Upper lobe of left lung (tissue), 6 donors: Measurements from ENCODE around the gene BTNL3. TPM values are rescaled to one million over a fixed set of nuclear protein-coding genes. Genes with fewer than 3 reads are reported as not detected.
"Not testable (repeated sequence)": the region's sequence is repeated elsewhere in the genome, so short reads cannot be mapped to it uniquely, and the experiment has no call there.

ENCODE experiments used
- ATAC-seq, 2 donors: fragments of 200-7000 bp; cut with Tn5 transposase; one replicate each; pipeline ENCODE4 v1.9.1; 2022; ENCODE audit warnings: mild to moderate bottlenecking in 2 of 2, moderate library complexity in 2 of 2; ENCODE audit not compliant: low FRiP score in 2 of 2
- DNase-seq, 2 donors: peaks; one replicate each; pipeline ENCODE4 v3.0.0-alpha.2; 2019 to 2020
- H3K27ac ChIP-seq, 4 donors: fragments of 200-600 bp; sonication (generic); one replicate each; pipeline ENCODE4 v1.5.1; 2016 to 2019
- H3K27me3 ChIP-seq, 4 donors: fragments of 200-600 bp; sonication (generic); one replicate each; pipeline ENCODE4 v1.5.1; 2017 to 2019
- H3K36me3 ChIP-seq, 4 donors: fragments of 200-600 bp; sonication (generic); one replicate each; pipeline ENCODE4 v1.5.1; 2016 to 2019
- H3K4me1 ChIP-seq, 4 donors: fragments of 200-600 bp; sonication (generic); one replicate each; pipeline ENCODE4 v1.5.1; 2018 to 2019
- H3K4me3 ChIP-seq, 4 donors: fragments of 200-600 bp; sonication (generic); one replicate each; pipeline ENCODE4 v1.5.1; 2017 to 2019; ENCODE audit warnings: mild to moderate bottlenecking in 2 of 4, moderate library complexity in 1 of 4
- H3K9me3 ChIP-seq, 4 donors: fragments of 200-600 bp; sonication (generic); one replicate each; pipeline ENCODE4 v1.5.1; 2018 to 2019
- CTCF ChIP-seq, 6 experiments: fragments of 450-650 bp in 4 of 6; fragments of 200-600 bp in 2 of 6; sonication (generic) in 2 of 6; IDR thresholded peaks; one replicate each; pipeline ENCODE4 v1.5.1; 2016 to 2019; ENCODE audit warnings: antibody characterized with exemption in 6 of 6
- EP300 ChIP-seq, 4 donors: sonication (generic); formaldehyde crosslinking; IDR thresholded peaks; one replicate each; pipeline ENCODE4 v1.5.1; 2017; ENCODE audit warnings: antibody characterized with exemption in 4 of 4, control low read depth in 2 of 4
- POLR2A ChIP-seq, 4 donors: fragments of 450-650 bp; IDR thresholded peaks; one replicate each; pipeline ENCODE4 v1.5.1; 2016 to 2017; ENCODE audit warnings: antibody characterized with exemption in 4 of 4, mild to moderate bottlenecking in 2 of 4
- POLR2AphosphoS5 ChIP-seq, 2 donors: sonication (generic); formaldehyde crosslinking; IDR thresholded peaks; one replicate each; pipeline ENCODE4 v1.5.1; 2017; ENCODE audit warnings: antibody characterized with exemption in 2 of 2
- WGBS, 2 donors: methylation state at CpG; one replicate each; pipeline ENCODE4 v1.1.5; 2017 to 2018; 5-methylcytosine and 5-hydroxymethylcytosine counted together
- total RNA-seq, 6 donors: library from RNA; depleted of rRNA in 4 of 6; stranded (reverse); fragments of >200 nt in 4 of 6; gene quantifications; one replicate each; pipeline versions ENCODE4 v1.1.0 to v1.2.1, GENCODE V29; 2016 to 2021
- donor health status: DM: no; HTN: no; CAD: no; lungs with moderate emphysema.
- donor health status: DM: no; HTN: yes; CAD: no; lungs with severe emphysema.

The BTNL3 gene
- total RNA-seq, 6 donors from 2014 or later: 0.57 to 0.79 (median 0.61) TPM; not detected in 3

DNA sequence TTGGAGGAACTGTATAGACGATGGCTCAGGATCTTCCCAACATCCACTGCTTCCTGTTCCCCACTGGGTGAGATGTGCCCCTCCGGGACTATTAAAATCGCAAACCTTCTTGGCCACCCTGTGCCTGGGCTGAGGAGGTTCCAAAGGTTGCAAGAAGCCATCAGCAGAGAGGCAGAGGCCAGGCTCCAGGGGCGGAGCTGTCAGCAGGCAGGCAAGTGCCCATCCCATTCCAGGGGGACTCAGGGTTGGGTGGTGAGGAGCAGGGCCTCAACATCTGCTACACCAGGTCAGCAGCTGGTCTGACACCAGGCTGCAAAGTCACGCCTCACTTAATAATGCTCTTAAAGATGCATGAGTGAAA is 2.2 kb downstream of the BTNL3 start:
- TF ChIP-seq POLR2AphosphoS5 (IDR thresholded peaks at IDR 0.05): no peak
- no peak for TF ChIP-seq CTCF (IDR thresholded peaks at IDR 0.05)
- no peak for TF ChIP-seq EP300 (IDR thresholded peaks at IDR 0.05)
- TF ChIP-seq POLR2A (IDR thresholded peaks at IDR 0.05): no peak
- Histone ChIP-seq H3K9me3 (no peaks in the 10 kb centered on the region), H3K27me3 (no peaks in the 10 kb centered on the region), H3K4me3 (no peak overlapping the region), H3K4me1 (no peaks in the 10 kb centered on the region), H3K27ac (no peak overlapping the region), H3K36me3 (no peaks in the 10 kb centered on the region)
- ATAC-seq (no peak), DNase-seq (no peak)
- WGBS, 2 donors: 85 to 100% methylated on average over 1 to 5 of the region's 5 CpGs

DNA sequence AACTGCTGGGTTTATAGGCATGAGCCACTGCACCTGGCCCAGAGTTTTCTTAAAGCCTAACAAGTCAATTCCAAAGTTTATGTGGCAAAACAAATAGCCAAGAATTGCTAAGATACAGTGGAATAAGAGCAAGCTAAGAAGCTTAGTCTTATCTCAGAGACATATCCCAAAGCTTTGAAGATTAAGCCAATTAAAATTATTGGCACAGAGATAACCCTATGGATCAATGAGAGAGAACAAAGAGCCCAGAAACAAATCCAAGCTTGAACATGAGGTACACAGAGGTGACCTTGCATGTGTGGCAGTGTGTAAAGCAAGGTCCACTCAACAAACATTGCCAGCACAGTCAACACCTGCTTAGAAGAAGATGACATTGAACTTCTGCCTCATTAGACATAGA is 13.3 kb downstream of the BTNL3 start:
- TF ChIP-seq EP300 (IDR thresholded peaks at IDR 0.05) (no peak), POLR2AphosphoS5 (IDR thresholded peaks at IDR 0.05) (no peak), POLR2A (IDR thresholded peaks at IDR 0.05) (no peak), CTCF (IDR thresholded peaks at IDR 0.05) (no peak)
- Histone ChIP-seq H3K27ac (no peak overlapping the region), H3K9me3 (no peaks in the 10 kb centered on the region), H3K4me3 (no peak overlapping the region), H3K27me3 (no peaks in the 10 kb centered on the region), H3K36me3 (no peaks in the 10 kb centered on the region), H3K4me1 (no peaks in the 10 kb centered on the region)
- no peak for DNase-seq
- no peak for ATAC-seq

DNA sequence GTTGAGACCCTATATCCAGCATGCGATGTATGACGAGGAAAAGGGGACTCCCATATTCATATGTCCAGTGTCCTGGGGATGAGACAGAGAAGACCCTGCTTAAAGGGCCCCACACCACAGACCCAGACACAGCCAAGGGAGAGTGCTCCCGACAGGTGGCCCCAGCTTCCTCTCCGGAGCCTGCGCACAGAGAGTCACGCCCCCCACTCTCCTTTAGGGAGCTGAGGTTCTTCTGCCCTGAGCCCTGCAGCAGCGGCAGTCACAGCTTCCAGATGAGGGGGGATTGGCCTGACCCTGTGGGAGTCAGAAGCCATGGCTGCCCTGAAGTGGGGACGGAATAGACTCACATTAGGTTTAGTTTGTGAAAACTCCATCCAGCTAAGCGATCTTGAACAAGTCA is 17.1 kb downstream of the BTNL3 start:
- no peak for TF ChIP-seq CTCF (IDR thresholded peaks at IDR 0.05)
- TF ChIP-seq POLR2A (IDR thresholded peaks at IDR 0.05): no peak
- TF ChIP-seq POLR2AphosphoS5 (IDR thresholded peaks at IDR 0.05): no peak
- TF ChIP-seq EP300 (IDR thresholded peaks at IDR 0.05): no peak
- Histone ChIP-seq H3K9me3 (no peaks in the 10 kb centered on the region), H3K27ac (no peak overlapping the region), H3K36me3 (no peaks in the 10 kb centered on the region), H3K4me3 (no peak overlapping the region), H3K27me3 (no peaks in the 10 kb centered on the region), H3K4me1 (no peaks in the 10 kb centered on the region)
- ATAC-seq: no peak
- WGBS, 2 donors: 79 to 91% methylated on average over 8 to 9 of the region's 9 CpGs
- no peak for DNase-seq

GRCh38 chr5:181008136-181008535 is 19.5 kb downstream of the BTNL3 start:
- no peaks in the 10 kb centered on the region for H3K36me3 ChIP-seq
- WGBS, 2 donors: 80 to 86% methylated on average over 5 to 6 of the region's 6 CpGs
- H3K4me3 ChIP-seq: no peak overlapping the region
- no peak for TF ChIP-seq CTCF (IDR thresholded peaks at IDR 0.05)
- TF ChIP-seq EP300 (IDR thresholded peaks at IDR 0.05): no peak
- TF ChIP-seq POLR2A (IDR thresholded peaks at IDR 0.05): no peak
- TF ChIP-seq POLR2AphosphoS5 (IDR thresholded peaks at IDR 0.05): no peak
- DNase-seq (no peak), ATAC-seq (no peak)
- H3K27ac ChIP-seq: no peak overlapping the region
- H3K27me3 ChIP-seq: no peaks in the 10 kb centered on the region
- H3K4me1 ChIP-seq: no peaks in the 10 kb centered on the region
- no peaks in the 10 kb centered on the region for H3K9me3 ChIP-seq

DNA sequence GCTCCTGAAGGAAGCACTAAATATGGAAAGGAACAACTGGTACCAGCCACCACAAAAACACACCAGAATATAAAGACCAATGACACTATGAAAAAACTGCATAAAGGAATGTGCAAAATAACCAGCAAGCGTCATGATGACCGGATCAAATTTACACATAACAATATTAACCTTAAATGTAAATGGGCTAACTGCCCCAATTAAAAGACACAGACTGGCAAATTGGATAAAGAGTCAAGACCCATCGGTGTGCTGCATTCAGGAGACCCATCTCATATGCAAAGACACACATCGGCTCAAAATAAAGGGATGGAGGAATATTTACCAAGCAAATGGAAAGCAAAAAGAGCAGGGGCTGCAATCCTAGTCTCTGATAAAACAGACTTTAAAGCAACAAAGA is 21.4 kb downstream of the BTNL3 start:
- H3K27me3 ChIP-seq, DNase-seq, H3K4me3 ChIP-seq, H3K36me3 ChIP-seq, H3K27ac ChIP-seq, ATAC-seq, H3K9me3 ChIP-seq, H3K4me1 ChIP-seq: not testable (repeated sequence)
- WGBS, 2 donors: 89% methylated on average over 4 of the region's 4 CpGs

DNA sequence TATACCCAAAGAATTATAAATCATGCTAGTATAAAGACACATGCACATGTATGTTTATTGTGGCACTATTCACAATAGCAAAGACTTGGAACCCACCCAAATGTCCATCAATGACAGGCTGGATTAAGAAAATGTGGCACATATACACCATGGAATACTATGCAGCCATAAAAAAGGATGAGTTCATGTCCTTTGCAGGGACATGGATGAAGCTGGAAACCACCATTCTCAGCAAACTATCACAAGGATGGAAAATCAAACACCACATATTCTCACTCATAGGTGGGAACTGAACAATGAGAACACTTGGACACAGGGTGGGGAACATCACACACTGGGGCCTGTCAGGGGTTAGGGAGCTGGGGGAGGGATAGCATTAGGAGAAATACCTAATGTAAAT is 26.0 kb downstream of the BTNL3 start:
- not testable (repeated sequence) for ATAC-seq, H3K4me1 ChIP-seq, H3K9me3 ChIP-seq, H3K27ac ChIP-seq, DNase-seq, H3K27me3 ChIP-seq, H3K36me3 ChIP-seq, H3K4me3 ChIP-seq

- H3K36me3 ChIP-seq, DNase-seq, ATAC-seq, H3K27me3 ChIP-seq, H3K4me3 ChIP-seq, H3K27ac ChIP-seq, H3K4me1 ChIP-seq: not testable (repeated sequence)
- 91 to 92% methylated on average over 3 of the region's 3 CpGs for WGBS, 2 donors
- H3K9me3 ChIP-seq: peaks cover 4 to 14% (median 8%) of the 10 kb centered on the region in 4 donors
Observed at GRCh38 chr5:181017448-181017847, 28.8 kb downstream of the BTNL3 start.
